Cardiac fibroblast (primary cell): ENCODE data around the gene RFLNA.

Source experiments
- DNase-seq, 2 donors: peaks; one replicate each; pipeline versions ENCODE4 v3.0.0 to v3.0.0-alpha.2; 2010; ENCODE audit warnings: low read depth in 2 of 2
- H3K4me3 ChIP-seq, 2 donors: replicated peaks in 1 of 2; 1 replicate in 1 of 2; 2 replicates in 1 of 2; pipeline ENCODE4 v1.5.1; 2011; ENCODE audit warnings: low read depth in 2 of 2, low read length in 2 of 2, mild to moderate bottlenecking in 2 of 2, moderate library complexity in 1 of 2
- CTCF ChIP-seq: IDR thresholded peaks from one replicate; pipeline ENCODE4 v1.5.1; 2011; ENCODE audit warnings: low read depth, mild to moderate bottlenecking, low read length, inconsistent platforms

The RFLNA gene

GRCh38 chr12:124340080-124340900 is 45.4 kb downstream of the RFLNA start:
- no peak for TF ChIP-seq CTCF
- DNase-seq: no peak
- H3K4me3 ChIP-seq: no peak overlapping the region

GRCh38 chr12:124341645-124342069 is 46.8 kb downstream of the RFLNA start:
- H3K4me3 ChIP-seq: no peak overlapping the region
- no peak for TF ChIP-seq CTCF
- no peak for DNase-seq

- no peak overlapping the region for H3K4me3 ChIP-seq
- DNase-seq: no peak
- no peak for TF ChIP-seq CTCF
Observed at GRCh38 chr12:124344022-124344421, 49.1 kb downstream of the RFLNA start.

GRCh38 chr12:124344526-124344925 is 49.6 kb downstream of the RFLNA start:
- no peak overlapping the region for H3K4me3 ChIP-seq
- TF ChIP-seq CTCF: no peak
- no peak for DNase-seq

GRCh38 chr12:124345795-124346194 is 50.9 kb downstream of the RFLNA start:
- TF ChIP-seq CTCF: no peak
- H3K4me3 ChIP-seq: no peak overlapping the region
- DNase-seq: no peak

GRCh38 chr12:124346425-124347168 is 51.7 kb downstream of the RFLNA start:
- TF ChIP-seq CTCF: no peak

More at GRCh38 chr12:124346425-124347168, 51.7 kb downstream of the RFLNA start:
- no peak for DNase-seq
- H3K4me3 ChIP-seq: no peak overlapping the region
